Neural progenitor cell (in vitro differentiated cells): Measurements from ENCODE around the gene DNAAF5.

Experiments
- EZH2 ChIP-seq: fragments of 200-600 bp; sonication (generic); IDR thresholded peaks from 2 replicates; pipeline ENCODE4 v1.6.1; 2017; ENCODE audit warnings: antibody characterized with exemption, mild to moderate bottlenecking, moderate library complexity
- EZH2phosphoT487 ChIP-seq: fragments of 200-600 bp; sonication (generic); IDR thresholded peaks from 2 replicates; pipeline ENCODE4 v1.6.1; 2017; ENCODE audit warnings: antibody characterized with exemption
- TF ChIP-seq, protein P1 (sequence below): fragments of 200-600 bp; sonication (generic); IDR thresholded peaks from 2 replicates; pipeline ENCODE4 v1.5.1; 2017; ENCODE audit warnings: antibody characterized with exemption, mild to moderate bottlenecking

DNA sequence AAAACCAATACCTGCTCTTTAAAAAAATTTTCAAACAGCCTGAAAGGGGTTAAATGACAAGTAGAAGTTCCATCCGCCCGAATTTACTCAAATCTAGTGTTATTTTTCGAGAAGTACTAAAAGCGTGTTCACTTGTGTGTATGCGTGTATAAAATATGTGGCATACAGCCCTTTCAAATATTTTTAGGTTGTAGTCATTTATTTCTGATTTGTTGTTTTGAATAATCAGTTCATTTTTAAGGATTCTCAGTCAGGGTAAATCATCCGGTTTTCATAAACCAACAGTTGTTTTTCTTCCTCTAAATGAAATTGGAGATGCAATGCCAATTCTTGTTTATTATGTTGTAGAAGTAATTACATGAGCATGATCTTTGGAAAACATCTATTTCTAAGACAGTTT is 98.9 kb downstream of the DNAAF5 start:
- TF ChIP-seq, protein P1, sequence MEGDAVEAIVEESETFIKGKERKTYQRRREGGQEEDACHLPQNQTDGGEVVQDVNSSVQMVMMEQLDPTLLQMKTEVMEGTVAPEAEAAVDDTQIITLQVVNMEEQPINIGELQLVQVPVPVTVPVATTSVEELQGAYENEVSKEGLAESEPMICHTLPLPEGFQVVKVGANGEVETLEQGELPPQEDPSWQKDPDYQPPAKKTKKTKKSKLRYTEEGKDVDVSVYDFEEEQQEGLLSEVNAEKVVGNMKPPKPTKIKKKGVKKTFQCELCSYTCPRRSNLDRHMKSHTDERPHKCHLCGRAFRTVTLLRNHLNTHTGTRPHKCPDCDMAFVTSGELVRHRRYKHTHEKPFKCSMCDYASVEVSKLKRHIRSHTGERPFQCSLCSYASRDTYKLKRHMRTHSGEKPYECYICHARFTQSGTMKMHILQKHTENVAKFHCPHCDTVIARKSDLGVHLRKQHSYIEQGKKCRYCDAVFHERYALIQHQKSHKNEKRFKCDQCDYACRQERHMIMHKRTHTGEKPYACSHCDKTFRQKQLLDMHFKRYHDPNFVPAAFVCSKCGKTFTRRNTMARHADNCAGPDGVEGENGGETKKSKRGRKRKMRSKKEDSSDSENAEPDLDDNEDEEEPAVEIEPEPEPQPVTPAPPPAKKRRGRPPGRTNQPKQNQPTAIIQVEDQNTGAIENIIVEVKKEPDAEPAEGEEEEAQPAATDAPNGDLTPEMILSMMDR: no peak
- TF ChIP-seq EZH2: no peak
- no peak for TF ChIP-seq EZH2phosphoT487
